PC-3 (cell line): ENCODE measurements around the gene LMX1A. TPM values are rescaled to one million over a fixed set of nuclear protein-coding genes. Genes with fewer than 3 reads are reported as not detected.

ENCODE experiments used
- ATAC-seq: fragments of 200-7000 bp; cut with Tn5 transposase; 2 replicates; pipeline ENCODE4 v1.9.1; 2020; ENCODE audit warnings: mild to moderate bottlenecking, moderate library complexity
- BruUV-seq: library from RNA; stranded (reverse); fragments of 400-500 nt; replicated peaks from 2 replicates; lab custom pipeline; 2021; lab: Mats Ljungman, UMichigan
- CTCF ChIA-PET: fragments of 300-600 bp; sonication (Branson Sonifier 250); formaldehyde crosslinking; loops from one replicate; lab custom pipeline; 2022; ENCODE audit warnings: antibody characterized with exemption; lab: Charles Lee
- POLR2A ChIA-PET: fragments of 300-600 bp; sonication (Branson Sonifier 250); formaldehyde crosslinking; loops from one replicate; lab custom pipeline; 2022; ENCODE audit warnings: antibody characterized with exemption; ENCODE audit not compliant: unreplicated experiment; lab: Charles Lee
- DNase-seq: peaks from one replicate; pipeline ENCODE4 v3.0.0-alpha.2; 2015
- H2AFZ ChIP-seq: fragments of 300-600 bp; sonication (generic); 2 replicates; pipeline ENCODE4 v1.6.0; 2016; ENCODE audit warnings: antibody characterized with exemption, low read length
- H3F3A ChIP-seq: fragments of 300-600 bp; sonication (generic); one replicate; pipeline ENCODE4 v1.6.0; 2017; ENCODE audit warnings: antibody characterized with exemption, low read length, control low read depth, mild to moderate bottlenecking; ENCODE audit not compliant: unreplicated experiment
- H3K27ac ChIP-seq: fragments of 300-600 bp; sonication (generic); 2 replicates; pipeline ENCODE4 v1.5.1; 2016; ENCODE audit warnings: mild to moderate bottlenecking, low read length
- H3K27me3 ChIP-seq: fragments of 300-600 bp; sonication (generic); 2 replicates; pipeline ENCODE4 v1.6.1; 2016; ENCODE audit warnings: low read length, mixed read lengths
- H3K36me3 ChIP-seq: fragments of 300-600 bp; sonication (generic); 2 replicates; pipeline ENCODE4 v1.6.1; 2016; ENCODE audit warnings: low read depth, mixed run types, low read length, mixed read lengths
- H3K4me1 ChIP-seq: fragments of 300-600 bp; sonication (generic); 2 replicates; pipeline ENCODE4 v1.5.1; 2016; ENCODE audit warnings: low read length; ENCODE audit not compliant: insufficient read depth
- H3K4me2 ChIP-seq: fragments of 300-600 bp; sonication (generic); 2 replicates; pipeline ENCODE4 v1.6.0; 2016; ENCODE audit warnings: low read length
- H3K4me3 ChIP-seq: fragments of 300-600 bp; sonication (generic); 2 replicates; pipeline ENCODE4 v1.5.1; 2016; ENCODE audit warnings: mild to moderate bottlenecking, low read length, mixed read lengths
- H3K79me2 ChIP-seq: fragments of 300-600 bp; sonication (generic); 2 replicates; pipeline ENCODE4 v1.6.1; 2017; ENCODE audit warnings: low read length, mixed read lengths
- H3K9ac ChIP-seq: fragments of 300-600 bp; sonication (generic); 2 replicates; pipeline ENCODE4 v1.6.0; 2016; ENCODE audit warnings: mild to moderate bottlenecking, low read length
- H3K9me2 ChIP-seq: fragments of 300-600 bp; sonication (generic); replicated peaks from 2 replicates; pipeline ENCODE4 v1.6.1; 2016; ENCODE audit warnings: mixed run types, low read length, mixed read lengths
- H3K9me3 ChIP-seq: fragments of 300-600 bp; sonication (generic); 2 replicates; pipeline ENCODE4 v1.6.1; 2016; ENCODE audit warnings: low read length, mixed read lengths
- H4K20me1 ChIP-seq: fragments of 300-600 bp; sonication (generic); 2 replicates; pipeline ENCODE4 v1.6.1; 2016; ENCODE audit warnings: low read length, mixed read lengths
- CTCF ChIP-seq: fragments of 300-600 bp; sonication (generic); conservative IDR thresholded peaks from 2 replicates; pipeline ENCODE4 v1.5.1; 2017; ENCODE audit warnings: antibody characterized with exemption, low read depth, mild to moderate bottlenecking, low read length
- EZH2 ChIP-seq: fragments of 300-600 bp; sonication (generic); IDR thresholded peaks from one replicate; pipeline ENCODE4 v1.6.1; 2017; ENCODE audit warnings: antibody characterized with exemption, mild to moderate bottlenecking, low read length; ENCODE audit not compliant: unreplicated experiment
- EZH2phosphoT487 ChIP-seq: fragments of 300-600 bp; sonication (generic); IDR thresholded peaks from 2 replicates; pipeline ENCODE4 v1.6.1; 2018; ENCODE audit warnings: mild to moderate bottlenecking, antibody characterized with exemption, low read length, borderline replicate concordance
- intact Hi-C: fragments of 100-400 bp; cut with micrococcal nuclease; formaldehyde crosslinking; loops from 2 replicates; pipeline ENCODE4 v1.9.0; 2023
- total RNA-seq: library from RNA; depleted of rRNA; stranded (reverse); fragments of >200 nt; gene quantifications from 2 replicates; pipeline ENCODE4 v1.2.3, GENCODE V29; 2014

LMX1A gene
- total RNA-seq, 1 experiment from 2014 or later = not detected

- Histone ChIP-seq H3K27me3 (peaks cover 34% of the 10 kb centered on the region), H3K4me3 (no peak overlapping the region), H3K4me2 (no peak overlapping the region), H3K9me3 (no peaks in the 10 kb centered on the region), H3K36me3 (no peaks in the 10 kb centered on the region), H3K9me2 (no peaks in the 10 kb centered on the region), H3F3A (no peaks in the 10 kb centered on the region), H3K4me1 (no peaks in the 10 kb centered on the region), H3K27ac (no peak overlapping the region), H3K79me2 (no peaks in the 10 kb centered on the region), H2AFZ (no peak overlapping the region), H3K9ac (no peak overlapping the region), H4K20me1 (no peaks in the 10 kb centered on the region)
- ATAC-seq = no peak
- ChIA-PET CTCF (no interaction called here), POLR2A (no interaction called here)
- no peak for TF ChIP-seq EZH2phosphoT487
- TF ChIP-seq EZH2 = no peak
- no peak for TF ChIP-seq CTCF
- intact Hi-C loops = no loop called here
- no TSS peak for BruUV-seq
- no peak for DNase-seq
Measured at GRCh38 chr1:165324050-165324449, 32.5 kb downstream of the LMX1A start.

- H3K36me3 ChIP-seq = no peaks in the 10 kb centered on the region
- no peaks in the 10 kb centered on the region for H3K79me2 ChIP-seq
- no peak overlapping the region for H3K4me3 ChIP-seq
- no peaks in the 10 kb centered on the region for H3F3A ChIP-seq
- H3K9me2 ChIP-seq = no peaks in the 10 kb centered on the region
- no peak overlapping the region for H3K4me2 ChIP-seq
- no peaks in the 10 kb centered on the region for H4K20me1 ChIP-seq
- no TSS peak for BruUV-seq
- no peak overlapping the region for H3K27ac ChIP-seq
- POLR2A ChIA-PET = no interaction called here
- no peak overlapping the region for H2AFZ ChIP-seq
- intact Hi-C loops = no loop called here
- no peak overlapping the region for H3K9ac ChIP-seq
- TF ChIP-seq EZH2 (no peak), EZH2phosphoT487 (no peak), CTCF (no peak)
- ATAC-seq (no peak), DNase-seq (no peak)
- no peaks in the 10 kb centered on the region for H3K4me1 ChIP-seq
- H3K27me3 ChIP-seq = peaks cover 43% of the 10 kb centered on the region
- CTCF ChIA-PET = no interaction called here
- no peaks in the 10 kb centered on the region for H3K9me3 ChIP-seq
Measured at GRCh38 chr1:165317612-165318011, 38.9 kb downstream of the LMX1A start.

- H3K27me3 ChIP-seq = peaks cover 43% of the 10 kb centered on the region
- H3K79me2 ChIP-seq = no peaks in the 10 kb centered on the region
- H3K9me3 ChIP-seq = no peaks in the 10 kb centered on the region
- H3K36me3 ChIP-seq = no peaks in the 10 kb centered on the region
- H3K4me3 ChIP-seq = no peak overlapping the region
- ChIA-PET CTCF (no interaction called here), POLR2A (no interaction called here)
- no TSS peak for BruUV-seq
- H3K4me1 ChIP-seq = no peaks in the 10 kb centered on the region
- H4K20me1 ChIP-seq = no peaks in the 10 kb centered on the region
- no peak overlapping the region for H3K27ac ChIP-seq
- H2AFZ ChIP-seq = no peak overlapping the region
- DNase-seq (no peak), ATAC-seq (no peak)
- H3K9ac ChIP-seq = no peak overlapping the region
- H3F3A ChIP-seq = no peaks in the 10 kb centered on the region
- no peak overlapping the region for H3K4me2 ChIP-seq
- intact Hi-C loops = no loop called here
- H3K9me2 ChIP-seq = no peaks in the 10 kb centered on the region
- no peak for TF ChIP-seq EZH2
- TF ChIP-seq CTCF = no peak
- TF ChIP-seq EZH2phosphoT487 = no peak
Measured at GRCh38 chr1:165316153-165316772, 40.3 kb downstream of the LMX1A start.
